DMS79 treated with DMSO at 0.1 percent for 48 hours (cell line): ENCODE measurements around the gene IP6K3.

Source experiments
- DNase-seq: peaks from one replicate; lab custom pipeline; 2025; lab: John Stamatoyannopoulos, UW

Gene IP6K3

GRCh38 chr6:33740794-33741193, 5.9 kb downstream of the IP6K3 start:
- DNase-seq: no peak

GRCh38 chr6:33740204-33740608, 6.5 kb downstream of the IP6K3 start:
- no peak for DNase-seq

- no peak for DNase-seq
These were observed 7.1 kb downstream of the IP6K3 start for GRCh38 chr6:33739571-33739970.

GRCh38 chr6:33738879-33739278, 7.8 kb downstream of the IP6K3 start:
- DNase-seq: no peak

- DNase-seq: no peak
These were observed 8.6 kb downstream of the IP6K3 start for GRCh38 chr6:33738153-33738552.

GRCh38 chr6:33737267-33738026, 9.3 kb downstream of the IP6K3 start:
- no peak for DNase-seq

- DNase-seq: no peak
These were observed 11.5 kb downstream of the IP6K3 start for GRCh38 chr6:33735216-33735615.

GRCh38 chr6:33733709-33734007, 13.0 kb downstream of the IP6K3 start:
- DNase-seq: no peak

- DNase-seq: no peak
These were observed 13.6 kb downstream of the IP6K3 start for GRCh38 chr6:33732817-33733708.

GRCh38 chr6:33732385-33732784, 14.3 kb downstream of the IP6K3 start:
- no peak for DNase-seq

- no peak for DNase-seq
These were observed 14.9 kb downstream of the IP6K3 start for GRCh38 chr6:33731751-33732282.

- no peak for DNase-seq
These were observed 15.7 kb downstream of the IP6K3 start for GRCh38 chr6:33731035-33731434.

- DNase-seq: no peak
These were observed 16.1 kb downstream of the IP6K3 start for GRCh38 chr6:33730611-33731010.

GRCh38 chr6:33729059-33729458, 17.6 kb downstream of the IP6K3 start:
- DNase-seq: no peak

- DNase-seq: no peak
These were observed 18.3 kb downstream of the IP6K3 start for GRCh38 chr6:33728438-33728837.

- DNase-seq: no peak
These were observed 18.8 kb downstream of the IP6K3 start for GRCh38 chr6:33727932-33728331.

- DNase-seq: no peak
These were observed 19.6 kb downstream of the IP6K3 start for GRCh38 chr6:33727126-33727525.

GRCh38 chr6:33726696-33727095, 20.0 kb downstream of the IP6K3 start:
- no peak for DNase-seq

GRCh38 chr6:33725891-33726673, 20.6 kb downstream of the IP6K3 start:
- DNase-seq: no peak

- DNase-seq: no peak
These were observed 21.5 kb downstream of the IP6K3 start for GRCh38 chr6:33725222-33725621.

- DNase-seq: no peak
These were observed 22.3 kb downstream of the IP6K3 start for GRCh38 chr6:33724102-33725023.
